NOMO-1 treated with DMSO at 0.1 percent for 48 hours (cell line): ENCODE measurements around the gene SLC38A1.

ENCODE experiments used
- DNase-seq: peaks from one replicate; lab custom pipeline; 2025; ENCODE audit not compliant: unreplicated experiment; lab: John Stamatoyannopoulos, UW

SLC38A1 gene

DNA sequence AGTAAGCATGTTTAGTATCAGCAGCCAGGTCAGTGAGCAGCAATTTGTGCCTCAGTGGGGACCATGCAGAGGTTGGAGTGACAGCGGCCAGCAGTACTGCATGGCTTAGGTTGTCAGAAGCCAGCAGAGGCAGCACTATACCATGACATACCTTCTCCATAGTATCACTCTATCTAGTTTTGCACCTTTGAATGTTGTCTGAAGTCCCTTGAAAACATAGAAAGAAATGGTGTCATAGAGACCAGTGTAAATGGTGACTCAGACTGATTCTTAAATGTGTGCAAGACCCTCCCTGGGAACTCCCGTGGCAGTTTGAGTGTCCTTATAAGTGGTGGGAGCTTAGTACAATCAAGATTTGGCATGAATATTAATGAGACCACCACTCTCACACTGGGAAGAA, 124.4 kb downstream of the SLC38A1 start:
- DNase-seq: no peak

DNA sequence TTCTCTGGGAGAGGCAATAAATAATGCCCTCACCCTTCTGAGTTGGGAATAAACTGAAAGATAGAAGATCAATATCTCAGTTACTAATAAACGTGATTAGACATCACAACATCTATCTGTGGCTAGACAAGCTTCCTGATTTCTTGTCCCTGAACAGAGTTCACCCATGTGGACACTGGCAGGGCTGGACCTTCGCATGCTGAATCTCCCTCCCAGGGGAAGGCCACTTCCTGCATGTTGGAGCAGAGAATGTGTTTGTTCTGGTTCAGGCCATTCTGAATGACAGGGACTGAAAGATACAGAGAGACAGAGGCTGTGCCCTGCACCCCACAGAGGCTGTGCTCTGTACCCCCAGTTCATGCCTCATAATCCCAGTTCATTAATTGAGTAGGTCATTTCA, 132.6 kb downstream of the SLC38A1 start:
- no peak for DNase-seq

DNA sequence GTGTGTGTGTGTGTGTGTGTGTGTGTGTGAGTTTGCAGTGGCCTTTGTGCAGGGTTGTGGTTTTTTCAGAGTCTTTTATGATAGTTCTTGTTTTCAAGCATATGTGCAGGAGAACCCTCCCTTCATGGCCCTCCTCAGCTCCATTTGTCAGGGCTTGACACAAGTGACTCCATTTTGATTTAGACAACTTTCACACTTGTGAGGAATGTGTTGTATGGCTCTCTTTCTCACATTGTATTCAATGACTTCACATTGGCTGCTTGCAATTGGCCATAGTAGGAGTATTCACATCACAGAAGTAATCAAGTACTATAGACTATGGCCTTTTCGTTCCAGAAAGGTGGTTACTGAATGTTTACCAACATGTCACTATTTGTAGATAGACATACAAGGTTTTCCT, 133.1 kb downstream of the SLC38A1 start:
- DNase-seq: no peak

DNA sequence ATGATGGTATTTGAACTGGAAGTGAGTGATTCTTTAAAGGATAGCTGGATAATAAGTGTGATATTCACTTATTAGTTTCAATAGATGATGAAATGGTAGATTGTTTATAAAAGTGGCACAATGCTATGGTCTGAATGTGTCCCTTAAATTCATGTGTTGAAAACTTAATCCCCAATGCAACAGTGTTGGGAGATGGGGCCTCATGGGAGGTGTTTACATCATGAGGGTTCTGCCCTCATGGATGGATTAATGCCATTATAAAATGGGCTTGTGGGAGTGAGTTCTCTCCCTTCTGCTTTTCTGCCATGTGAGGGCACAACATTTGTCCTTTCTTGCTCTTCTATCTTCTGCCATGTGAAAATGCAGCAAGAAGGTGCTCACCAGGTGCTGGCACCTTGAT, 134.0 kb downstream of the SLC38A1 start:
- no peak for DNase-seq

DNA sequence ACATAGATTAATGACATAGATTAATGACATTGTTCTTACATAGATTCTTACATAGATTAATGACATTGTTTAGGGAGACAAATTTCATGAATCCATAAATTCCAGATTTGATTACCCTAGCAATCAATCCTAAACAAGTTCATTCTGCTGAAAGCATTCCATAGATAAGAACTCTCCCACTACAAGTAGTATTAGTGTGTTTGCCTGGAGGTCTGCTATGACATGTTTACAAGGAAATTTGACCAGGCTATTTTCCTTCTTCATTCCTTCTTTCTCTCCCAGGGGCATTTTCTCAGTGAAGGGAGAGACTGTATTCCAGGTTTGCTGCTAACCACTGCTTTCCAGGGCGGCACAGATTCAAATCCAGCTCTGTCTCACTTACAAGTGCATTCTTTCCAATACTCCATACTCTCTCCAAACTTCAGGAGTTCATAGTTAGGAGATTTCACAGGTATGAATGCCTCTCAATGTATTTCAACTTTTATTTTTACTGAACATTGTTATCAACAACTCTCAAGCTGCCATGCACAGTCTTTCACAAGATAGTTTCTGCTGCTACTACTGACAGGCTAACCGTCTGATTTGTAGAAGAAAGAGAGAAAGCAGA, 134.5 kb downstream of the SLC38A1 start:
- no peak for DNase-seq

DNA sequence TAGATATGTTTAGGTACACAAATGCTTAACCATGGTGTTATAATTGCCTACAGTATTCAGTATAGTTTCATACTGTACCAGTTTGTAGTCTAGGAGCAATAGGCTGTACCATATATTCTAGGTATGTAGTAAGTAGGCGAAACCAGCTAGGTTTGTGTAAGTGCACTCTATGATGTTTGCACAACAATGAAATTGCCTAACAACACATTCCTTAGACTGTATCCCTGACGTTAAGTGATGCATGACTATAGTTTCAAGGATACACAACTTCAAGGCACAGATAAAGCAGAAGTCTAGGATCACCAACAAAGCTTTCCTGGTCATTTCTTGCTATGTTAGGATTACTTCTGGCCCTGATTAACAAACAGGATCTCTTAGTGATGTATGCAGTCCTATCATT, 135.1 kb downstream of the SLC38A1 start:
- DNase-seq: no peak
